ENCODE measurements around the gene NCOA7. TPM values are rescaled to one million over a fixed set of nuclear protein-coding genes. Genes with fewer than 3 reads are reported as not detected.
"Not testable (repeated sequence)": the region's sequence is repeated elsewhere in the genome, so short reads cannot be mapped to it uniquely, and the experiment has no call there.

Gene NCOA7
- total and polyA plus RNA-seq, 8 donors, result 1.2 to 131 (median 21.8) TPM

- H3K9me3 ChIP-seq, result no peaks in the 10 kb centered on the region
- H3K27me3 ChIP-seq, result no peaks in the 10 kb centered on the region
- H3K4me1 ChIP-seq, result peaks cover 0 to 48% (median 21%) of the 10 kb centered on the region in 4 donors
- no peak for TF ChIP-seq CTCF (IDR thresholded peaks at IDR 0.05)
- TF ChIP-seq POLR2A (IDR thresholded peaks at IDR 0.05), result no peak
- TF ChIP-seq POLR2AphosphoS5 (IDR thresholded peaks at IDR 0.05), result peak in 1 of 3 donors; percentile 15
- no peak for TF ChIP-seq EP300 (IDR thresholded peaks at IDR 0.05)
- WGBS, 5 donors, result 39 to 59% (median 53%) methylated on average over 5 of the region's 5 CpGs
- intact Hi-C loops (cut with DNase I; ENCODE audit: low total_unique reads), result no loop called here
- no peak overlapping the region for H3K4me3 ChIP-seq
- H3K36me3 ChIP-seq, result no peaks in the 10 kb centered on the region
- peak overlapping the region; percentile 0 to 61 (median 49) for H3K27ac ChIP-seq
- no peak for DNase-seq
Measured at GRCh38 chr6:125844989-125845388, 54.2 kb downstream of the NCOA7 start.

GRCh38 chr6:125846292-125847024 lies 55.7 kb downstream of the NCOA7 start:
- WGBS, 5 donors, result 42 to 66% (median 61%) methylated on average over 4 of the region's 4 CpGs
- Histone ChIP-seq H3K9me3 (no peaks in the 10 kb centered on the region), H3K36me3 (no peaks in the 10 kb centered on the region), H3K27me3 (no peaks in the 10 kb centered on the region), H3K27ac (peak overlapping the region; percentile 50 to 78 (median 61)), H3K4me1 (peaks cover 0 to 47% (median 23%) of the 10 kb centered on the region in 4 donors), H3K4me3 (no peak overlapping the region)
- intact Hi-C loops (cut with DNase I; ENCODE audit: low total_unique reads), result no loop called here
- peak in 1 of 2 donors; percentile 45 for DNase-seq
- TF ChIP-seq CTCF (IDR thresholded peaks at IDR 0.05) (no peak), POLR2AphosphoS5 (IDR thresholded peaks at IDR 0.05) (peak in 1 of 3 donors; percentile 43)

GRCh38 chr6:125848286-125848685 lies 57.5 kb downstream of the NCOA7 start:
- not testable (repeated sequence) for H3K27ac ChIP-seq, DNase-seq

GRCh38 chr6:125850361-125850760 lies 59.6 kb downstream of the NCOA7 start:
- H3K9me3 ChIP-seq, result no peaks in the 10 kb centered on the region
- intact Hi-C loops (cut with DNase I; ENCODE audit: low total_unique reads), result no loop called here
- H3K4me3 ChIP-seq, result no peak overlapping the region
- no peak for TF ChIP-seq POLR2AphosphoS5 (IDR thresholded peaks at IDR 0.05)
- TF ChIP-seq CTCF (IDR thresholded peaks at IDR 0.05), result no peak
- TF ChIP-seq EP300 (IDR thresholded peaks at IDR 0.05), result no peak
- TF ChIP-seq POLR2A (IDR thresholded peaks at IDR 0.05), result no peak
- WGBS, 5 donors, result 46 to 67% (median 61%) methylated on average over 3 of the region's 3 CpGs
- H3K27ac ChIP-seq, result peak overlapping the region in 1 of 5 donors; percentile 0
- H3K4me1 ChIP-seq, result peaks cover 6 to 34% (median 15%) of the 10 kb centered on the region in 4 donors
- DNase-seq, result no peak
- peaks cover 0 to 3% (median 0%) of the 10 kb centered on the region in 4 donors for H3K36me3 ChIP-seq
- H3K27me3 ChIP-seq, result no peaks in the 10 kb centered on the region

More at GRCh38 chr6:125848286-125848685, 57.5 kb downstream of the NCOA7 start:
- H3K9me3 ChIP-seq; H3K36me3 ChIP-seq; intact Hi-C loops (cut with DNase I; ENCODE audit: low total_unique reads); H3K4me3 ChIP-seq; H3K27me3 ChIP-seq: not testable (repeated sequence)
- H3K4me1 ChIP-seq, result peaks cover under 1 to 41% (median 22%) of the 10 kb centered on the region in 4 donors
- 90 to 97% (median 95%) methylated on average over 5 of the region's 5 CpGs for WGBS, 5 donors

GRCh38 chr6:125852587-125852986 lies 61.8 kb downstream of the NCOA7 start:
- DNase-seq, result no peak
- no peak for TF ChIP-seq EP300 (IDR thresholded peaks at IDR 0.05)
- Histone ChIP-seq H3K4me3 (no peak overlapping the region), H3K27ac (no peak overlapping the region), H3K27me3 (no peaks in the 10 kb centered on the region), H3K36me3 (peaks cover 0 to 22% (median 13%) of the 10 kb centered on the region in 4 donors), H3K9me3 (no peaks in the 10 kb centered on the region), H3K4me1 (peaks cover 0 to 20% (median 9%) of the 10 kb centered on the region in 4 donors)
- 93 to 99% (median 97%) methylated on average over 2 of the region's 2 CpGs for WGBS, 5 donors
- intact Hi-C loops (cut with DNase I; ENCODE audit: low total_unique reads), result no loop called here

Measured in stomach (tissue), 9 donors.